ENCODE measurements around the gene SERPINA6.

SERPINA6 gene

GRCh38 chr14:94345344-94346064 lies 22.4 kb upstream of the SERPINA6 start:
- H3K27me3 Mint-ChIP-seq: peaks cover 15 to 19% of the 10 kb centered on the region in 2 donors
- DNase-seq (peak; percentile 6 to 20 (median 13)), ATAC-seq (replicated peaks) (peak; percentile 62)
- H3K4me3 Mint-ChIP-seq: no peak overlapping the region
- H3K27ac Mint-ChIP-seq: peak overlapping the region; percentile 83 to 86
- H3K4me1 Mint-ChIP-seq (ENCODE audit: low read depth in 2 of 2): peaks cover 9 to 14% of the 10 kb centered on the region in 2 donors
- H3K9me3 Mint-ChIP-seq: peaks cover 0 to 6% of the 10 kb centered on the region in 2 donors
- peaks cover 5% of the 10 kb centered on the region for H3K36me3 Mint-ChIP-seq (ENCODE audit: insufficient read depth)

GRCh38 chr14:94344389-94344788 lies 21.3 kb upstream of the SERPINA6 start:
- Mint-ChIP-seq H3K4me3 (no peak overlapping the region), H3K27ac (peak overlapping the region; percentile 83 to 86), H3K36me3 (ENCODE audit: insufficient read depth) (peaks cover 5% of the 10 kb centered on the region), H3K4me1 (ENCODE audit: low read depth in 2 of 2) (peaks cover 9 to 14% of the 10 kb centered on the region in 2 donors), H3K9me3 (peaks cover 0 to 10% of the 10 kb centered on the region in 2 donors), H3K27me3 (peaks cover 20 to 23% of the 10 kb centered on the region in 2 donors)
- ATAC-seq (replicated peaks) (no peak), DNase-seq (no peak)

- ATAC-seq (replicated peaks): no peak
- H3K36me3 Mint-ChIP-seq (ENCODE audit: insufficient read depth): peaks cover 5% of the 10 kb centered on the region
- H3K27ac Mint-ChIP-seq: no peak overlapping the region
- H3K27me3 Mint-ChIP-seq: peaks cover 20 to 28% of the 10 kb centered on the region in 2 donors
- no peak for DNase-seq
- peaks cover 9 to 14% of the 10 kb centered on the region in 2 donors for H3K4me1 Mint-ChIP-seq (ENCODE audit: low read depth in 2 of 2)
- H3K9me3 Mint-ChIP-seq: peaks cover 0 to 10% of the 10 kb centered on the region in 2 donors
- no peak overlapping the region for H3K4me3 Mint-ChIP-seq
Measured at GRCh38 chr14:94343238-94344005, 20.3 kb upstream of the SERPINA6 start.

GRCh38 chr14:94342334-94342934 lies 19.3 kb upstream of the SERPINA6 start:
- H3K36me3 Mint-ChIP-seq (ENCODE audit: insufficient read depth): peaks cover 5% of the 10 kb centered on the region
- H3K9me3 Mint-ChIP-seq: peaks cover 0 to 10% of the 10 kb centered on the region in 2 donors
- H3K4me1 Mint-ChIP-seq (ENCODE audit: low read depth in 2 of 2): peaks cover 9 to 14% of the 10 kb centered on the region in 2 donors
- ATAC-seq (replicated peaks) (no peak), DNase-seq (no peak)
- peaks cover 20 to 28% of the 10 kb centered on the region in 2 donors for H3K27me3 Mint-ChIP-seq
- no peak overlapping the region for H3K4me3 Mint-ChIP-seq
- H3K27ac Mint-ChIP-seq: peak overlapping the region in 1 of 2 donors; percentile 65

GRCh38 chr14:94341656-94342333 lies 18.7 kb upstream of the SERPINA6 start:
- Mint-ChIP-seq H3K4me1 (ENCODE audit: low read depth in 2 of 2) (peaks cover 8 to 14% of the 10 kb centered on the region in 2 donors), H3K9me3 (peaks cover 0 to 10% of the 10 kb centered on the region in 2 donors), H3K4me3 (no peak overlapping the region), H3K27me3 (peaks cover 20 to 28% of the 10 kb centered on the region in 2 donors), H3K36me3 (ENCODE audit: insufficient read depth) (peaks cover 4% of the 10 kb centered on the region), H3K27ac (peak overlapping the region in 1 of 2 donors; percentile 65)
- no peak for ATAC-seq (replicated peaks)
- DNase-seq: no peak

GRCh38 chr14:94340533-94340932 lies 17.4 kb upstream of the SERPINA6 start:
- Mint-ChIP-seq H3K36me3 (ENCODE audit: insufficient read depth) (no peaks in the 10 kb centered on the region), H3K27ac (no peak overlapping the region)

GRCh38 chr14:94338023-94338422 lies 14.9 kb upstream of the SERPINA6 start:
- ATAC-seq (replicated peaks) (no peak), DNase-seq (no peak)
- Mint-ChIP-seq H3K27ac (no peak overlapping the region), H3K36me3 (ENCODE audit: insufficient read depth) (no peaks in the 10 kb centered on the region), H3K4me1 (ENCODE audit: low read depth in 2 of 2) (peaks cover 4 to 8% of the 10 kb centered on the region in 2 donors), H3K9me3 (peaks cover 0 to 10% of the 10 kb centered on the region in 2 donors), H3K27me3 (peaks cover 34 to 51% of the 10 kb centered on the region in 2 donors), H3K4me3 (no peak overlapping the region)

More at GRCh38 chr14:94340533-94340932, 17.4 kb upstream of the SERPINA6 start:
- Mint-ChIP-seq H3K27me3 (peaks cover 20 to 29% of the 10 kb centered on the region in 2 donors), H3K4me3 (no peak overlapping the region), H3K9me3 (peaks cover 0 to 10% of the 10 kb centered on the region in 2 donors), H3K4me1 (ENCODE audit: low read depth in 2 of 2) (peaks cover 4 to 14% of the 10 kb centered on the region in 2 donors)
- DNase-seq (no peak), ATAC-seq (replicated peaks) (no peak)

GRCh38 chr14:94337274-94337673 lies 14.1 kb upstream of the SERPINA6 start:
- Mint-ChIP-seq H3K4me3 (no peak overlapping the region), H3K4me1 (ENCODE audit: low read depth in 2 of 2) (peaks cover 4 to 8% of the 10 kb centered on the region in 2 donors), H3K27ac (no peak overlapping the region), H3K36me3 (ENCODE audit: insufficient read depth) (no peaks in the 10 kb centered on the region), H3K9me3 (peaks cover 0 to 10% of the 10 kb centered on the region in 2 donors), H3K27me3 (peaks cover 41 to 50% of the 10 kb centered on the region in 2 donors)
- ATAC-seq (replicated peaks) (no peak), DNase-seq (no peak)

- Mint-ChIP-seq H3K27ac (no peak overlapping the region), H3K36me3 (ENCODE audit: insufficient read depth) (no peaks in the 10 kb centered on the region), H3K27me3 (peaks cover 28 to 31% of the 10 kb centered on the region in 2 donors), H3K4me3 (no peak overlapping the region), H3K4me1 (ENCODE audit: low read depth in 2 of 2) (no peaks in the 10 kb centered on the region), H3K9me3 (no peaks in the 10 kb centered on the region)
- DNase-seq: no peak
- no peak for ATAC-seq (replicated peaks)
Measured at GRCh38 chr14:94334872-94335271, 11.7 kb upstream of the SERPINA6 start.

- DNase-seq: no peak
- Mint-ChIP-seq H3K27me3 (peaks cover 23 to 42% of the 10 kb centered on the region in 2 donors), H3K9me3 (no peaks in the 10 kb centered on the region), H3K27ac (no peak overlapping the region), H3K36me3 (ENCODE audit: insufficient read depth) (no peaks in the 10 kb centered on the region), H3K4me1 (ENCODE audit: low read depth in 2 of 2) (no peaks in the 10 kb centered on the region), H3K4me3 (no peak overlapping the region)
- no peak for ATAC-seq (replicated peaks)
Measured at GRCh38 chr14:94332587-94332986, 9.5 kb upstream of the SERPINA6 start.

GRCh38 chr14:94332063-94332583 lies 9.0 kb upstream of the SERPINA6 start:
- ATAC-seq (replicated peaks) (no peak), DNase-seq (no peak)
- H3K36me3 Mint-ChIP-seq (ENCODE audit: insufficient read depth): no peaks in the 10 kb centered on the region
- peaks cover 23 to 42% of the 10 kb centered on the region in 2 donors for H3K27me3 Mint-ChIP-seq
- no peak overlapping the region for H3K27ac Mint-ChIP-seq
- no peaks in the 10 kb centered on the region for H3K9me3 Mint-ChIP-seq
- H3K4me1 Mint-ChIP-seq (ENCODE audit: low read depth in 2 of 2): no peaks in the 10 kb centered on the region
- no peak overlapping the region for H3K4me3 Mint-ChIP-seq

GRCh38 chr14:94331462-94331861 lies 8.3 kb upstream of the SERPINA6 start:
- no peaks in the 10 kb centered on the region for H3K9me3 Mint-ChIP-seq
- H3K4me1 Mint-ChIP-seq (ENCODE audit: low read depth in 2 of 2): no peaks in the 10 kb centered on the region
- no peak overlapping the region for H3K4me3 Mint-ChIP-seq
- H3K27me3 Mint-ChIP-seq: peaks cover 26 to 44% of the 10 kb centered on the region in 2 donors
- H3K27ac Mint-ChIP-seq: no peak overlapping the region
- ATAC-seq (replicated peaks) (no peak), DNase-seq (no peak)
- H3K36me3 Mint-ChIP-seq (ENCODE audit: insufficient read depth): no peaks in the 10 kb centered on the region

GRCh38 chr14:94330857-94331256 lies 7.7 kb upstream of the SERPINA6 start:
- no peaks in the 10 kb centered on the region for H3K4me1 Mint-ChIP-seq (ENCODE audit: low read depth in 2 of 2)
- ATAC-seq (replicated peaks): no peak
- peaks cover 33 to 50% of the 10 kb centered on the region in 2 donors for H3K27me3 Mint-ChIP-seq
- H3K27ac Mint-ChIP-seq: no peak overlapping the region
- H3K36me3 Mint-ChIP-seq (ENCODE audit: insufficient read depth): no peaks in the 10 kb centered on the region
- no peak overlapping the region for H3K4me3 Mint-ChIP-seq
- DNase-seq: no peak
- no peaks in the 10 kb centered on the region for H3K9me3 Mint-ChIP-seq
